ENCODE data around the gene LY6G6D.

LY6G6D gene

GRCh38 chr6:31764198-31764597 is 49.0 kb downstream of the LY6G6D start:
- no peak for DNase-seq (ENCODE audit: low spot score)

- no peak for DNase-seq (ENCODE audit: low spot score)
These were observed 50.4 kb downstream of the LY6G6D start for GRCh38 chr6:31765559-31765909.

DNA sequence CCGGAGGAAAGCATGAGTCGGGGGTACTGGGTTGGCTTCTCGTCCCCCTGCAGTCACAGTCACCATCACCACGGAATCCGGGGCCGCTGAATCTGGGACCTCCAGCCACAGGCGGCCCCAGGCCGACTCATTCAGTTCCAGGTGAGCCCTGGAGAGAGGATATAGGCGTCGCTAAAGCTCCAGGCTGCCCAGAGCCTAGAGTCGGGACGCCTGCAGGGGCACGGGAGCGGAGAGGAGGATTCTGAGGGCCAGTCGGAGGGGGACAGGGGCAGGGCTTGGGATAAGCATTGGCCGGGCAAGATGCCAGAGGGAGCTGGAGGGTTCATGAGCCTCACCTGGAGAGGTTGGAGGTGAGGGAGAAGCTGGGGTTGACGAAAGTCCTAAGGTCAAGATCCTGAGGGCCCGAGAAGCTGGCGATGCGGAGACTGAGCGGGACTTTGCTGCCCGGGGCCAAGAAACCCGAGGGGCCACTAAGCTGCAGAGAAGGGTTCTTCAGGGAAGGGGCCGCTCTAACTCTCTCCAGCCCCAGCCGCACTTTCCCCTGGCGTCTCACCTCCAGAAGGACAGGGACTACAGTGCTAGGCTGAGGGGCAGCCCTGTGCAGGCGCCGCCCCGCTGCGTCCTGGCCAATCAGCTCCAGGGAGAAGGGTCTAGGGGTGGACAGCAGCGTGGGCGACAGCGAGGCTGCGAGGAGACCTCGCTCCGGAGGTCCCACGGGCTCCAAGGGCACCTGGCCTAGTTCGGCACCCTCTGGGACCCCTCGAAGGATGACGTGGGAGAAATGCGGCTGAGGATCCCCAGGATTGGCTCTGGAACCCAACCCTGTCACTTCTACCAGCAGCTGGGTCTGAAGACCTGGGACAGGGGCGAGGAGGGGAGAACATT is 51.0 kb downstream of the LY6G6D start:
- no peak for DNase-seq (ENCODE audit: low spot score)

- no peak for DNase-seq (ENCODE audit: low spot score)
These were observed 52.0 kb downstream of the LY6G6D start for GRCh38 chr6:31767096-31767645.

All from SW480 (cell line).